GM19467 (cell line): ENCODE results near the gene APC.

Source experiments
- ATAC-seq: cut with Tn5 transposase; IDR thresholded peaks from one replicate; pipeline ENCODE4 v1.9.1; 2021; ENCODE audit warnings: mild to moderate bottlenecking, moderate library complexity; ENCODE audit not compliant: unreplicated experiment

Gene APC

GRCh38 chr5:112892776-112893175 is 155.1 kb downstream of the APC start:
- ATAC-seq, result no peak

GRCh38 chr5:112895682-112896081 is 158.0 kb downstream of the APC start:
- no peak for ATAC-seq
